ENCODE results near the gene ECE1.
"Not testable (repeated sequence)": the region's sequence is repeated elsewhere in the genome, so short reads cannot be mapped to it uniquely, and the experiment has no call there.

ECE1 gene

GRCh38 chr1:21206117-21206516 lies 84.1 kb downstream of the ECE1 start:
- ChIA-PET CTCF (no interaction called here), POLR2A (no interaction called here)
- no peak for TF ChIP-seq CTBP1 (IDR thresholded peaks at IDR 0.05; ENCODE audit: borderline replicate concordance)
- TF ChIP-seq TARDBP (IDR thresholded peaks at IDR 0.05), result no peak
- TF ChIP-seq LEF1 (IDR thresholded peaks at IDR 0.05; ENCODE audit: borderline replicate concordance), result no peak
- no peak for TF ChIP-seq ELF4 (IDR thresholded peaks at IDR 0.05)
- TF ChIP-seq HDGF (IDR thresholded peaks at IDR 0.05; ENCODE audit: borderline replicate concordance), result no peak
- no peak for TF ChIP-seq FOXM1 (IDR thresholded peaks at IDR 0.05; ENCODE audit: borderline replicate concordance)
- no peak for TF ChIP-seq SP1 (IDR thresholded peaks at IDR 0.05)
- no peak for TF ChIP-seq NFRKB (IDR thresholded peaks at IDR 0.05)
- TF ChIP-seq ZNF384 (IDR thresholded peaks at IDR 0.05), result no peak
- no peak for TF ChIP-seq ARNT (IDR thresholded peaks at IDR 0.05)
- TF ChIP-seq L3MBTL2 (conservative IDR thresholded peaks at IDR 0.05), result no peak
- no peak for TF ChIP-seq FOXA1 (IDR thresholded peaks at IDR 0.05)
- no peak for TF ChIP-seq PKNOX1 (IDR thresholded peaks at IDR 0.05)
- no peak for TF ChIP-seq FOXK2 (IDR thresholded peaks at IDR 0.05)
- TF ChIP-seq SUZ12 (IDR thresholded peaks at IDR 0.05), result no peak
- DNase-seq (ENCODE audit: extremely low spot score), result no peak

- CTCF ChIA-PET, result interaction anchor here (0.6 kb wide), 1 partner anchor 180 kb away, joined by 5 read pairs; no protein-coding TSS in a partner anchor
- no peak for TF ChIP-seq FOXK2 (IDR thresholded peaks at IDR 0.05)
- TF ChIP-seq TARDBP (IDR thresholded peaks at IDR 0.05), result no peak
- no peak for DNase-seq (ENCODE audit: extremely low spot score)
- POLR2A ChIA-PET, result no interaction called here
These were observed 84.8 kb downstream of the ECE1 start for GRCh38 chr1:21205416-21205815.

- no peak for DNase-seq (ENCODE audit: extremely low spot score)
- POLR2A ChIA-PET, result no interaction called here
- CTCF ChIA-PET, result no interaction called here
- no peak for TF ChIP-seq L3MBTL2 (conservative IDR thresholded peaks at IDR 0.05)
- TF ChIP-seq NFRKB (IDR thresholded peaks at IDR 0.05), result no peak
- no peak for TF ChIP-seq TARDBP (IDR thresholded peaks at IDR 0.05)
- no peak for TF ChIP-seq ZNF384 (IDR thresholded peaks at IDR 0.05)
- no peak for TF ChIP-seq ARNT (IDR thresholded peaks at IDR 0.05)
- no peak for TF ChIP-seq LEF1 (IDR thresholded peaks at IDR 0.05; ENCODE audit: borderline replicate concordance)
- no peak for TF ChIP-seq ELF4 (IDR thresholded peaks at IDR 0.05)
- no peak for TF ChIP-seq HDGF (IDR thresholded peaks at IDR 0.05; ENCODE audit: borderline replicate concordance)
- TF ChIP-seq BHLHE40 (IDR thresholded peaks at IDR 0.05; ENCODE audit: borderline replicate concordance), result no peak
- TF ChIP-seq FOXK2 (IDR thresholded peaks at IDR 0.05), result no peak
- no peak for TF ChIP-seq CTBP1 (IDR thresholded peaks at IDR 0.05; ENCODE audit: borderline replicate concordance)
- no peak for TF ChIP-seq FOXA1 (IDR thresholded peaks at IDR 0.05)
- no peak for TF ChIP-seq FOXM1 (IDR thresholded peaks at IDR 0.05; ENCODE audit: borderline replicate concordance)
- no peak for TF ChIP-seq SP1 (IDR thresholded peaks at IDR 0.05)
- TF ChIP-seq SUZ12 (IDR thresholded peaks at IDR 0.05), result no peak
- no peak for TF ChIP-seq PKNOX1 (IDR thresholded peaks at IDR 0.05)
These were observed 88.6 kb downstream of the ECE1 start for GRCh38 chr1:21201650-21202049.

GRCh38 chr1:21201238-21201637 lies 89.0 kb downstream of the ECE1 start:
- POLR2A ChIA-PET; CTCF ChIA-PET; DNase-seq (ENCODE audit: extremely low spot score): not testable (repeated sequence)

- POLR2A ChIA-PET, result no interaction called here
- CTCF ChIA-PET, result no interaction called here
- DNase-seq (ENCODE audit: extremely low spot score), result no peak
These were observed 89.5 kb downstream of the ECE1 start for GRCh38 chr1:21200767-21201166.

GRCh38 chr1:21198929-21199328 lies 91.3 kb downstream of the ECE1 start:
- CTCF ChIA-PET, result no interaction called here
- POLR2A ChIA-PET, result no interaction called here
- no peak for DNase-seq (ENCODE audit: extremely low spot score)
- TF ChIP-seq TARDBP (IDR thresholded peaks at IDR 0.05), result no peak
- no peak for TF ChIP-seq L3MBTL2 (conservative IDR thresholded peaks at IDR 0.05)
- TF ChIP-seq FOXK2 (IDR thresholded peaks at IDR 0.05), result no peak
- TF ChIP-seq FOXM1 (IDR thresholded peaks at IDR 0.05; ENCODE audit: borderline replicate concordance), result no peak
- TF ChIP-seq ZNF384 (IDR thresholded peaks at IDR 0.05), result no peak
- no peak for TF ChIP-seq NFRKB (IDR thresholded peaks at IDR 0.05)
- no peak for TF ChIP-seq HDGF (IDR thresholded peaks at IDR 0.05; ENCODE audit: borderline replicate concordance)
- TF ChIP-seq ARNT (IDR thresholded peaks at IDR 0.05), result no peak
- TF ChIP-seq ELF4 (IDR thresholded peaks at IDR 0.05), result no peak
- no peak for TF ChIP-seq PKNOX1 (IDR thresholded peaks at IDR 0.05)
- TF ChIP-seq FOXA1 (IDR thresholded peaks at IDR 0.05), result no peak
- no peak for TF ChIP-seq SP1 (IDR thresholded peaks at IDR 0.05)
- no peak for TF ChIP-seq SUZ12 (IDR thresholded peaks at IDR 0.05)
- TF ChIP-seq BHLHE40 (IDR thresholded peaks at IDR 0.05; ENCODE audit: borderline replicate concordance), result no peak
- TF ChIP-seq LEF1 (IDR thresholded peaks at IDR 0.05; ENCODE audit: borderline replicate concordance), result no peak
- no peak for TF ChIP-seq CTBP1 (IDR thresholded peaks at IDR 0.05; ENCODE audit: borderline replicate concordance)

More at GRCh38 chr1:21200767-21201166, 89.5 kb downstream of the ECE1 start:
- TF ChIP-seq SP1 (IDR thresholded peaks at IDR 0.05), result no peak
- TF ChIP-seq NFRKB (IDR thresholded peaks at IDR 0.05), result no peak
- no peak for TF ChIP-seq HDGF (IDR thresholded peaks at IDR 0.05; ENCODE audit: borderline replicate concordance)
- no peak for TF ChIP-seq PKNOX1 (IDR thresholded peaks at IDR 0.05)
- TF ChIP-seq CTBP1 (IDR thresholded peaks at IDR 0.05; ENCODE audit: borderline replicate concordance), result no peak
- no peak for TF ChIP-seq LEF1 (IDR thresholded peaks at IDR 0.05; ENCODE audit: borderline replicate concordance)

All from HEK293T (cell line).